Fibroblast of skin of right quadriceps (primary cell): ENCODE data around the gene PLD1.

Experiments used
- DNase-seq: peaks from one replicate; pipeline ENCODE4 v3.0.0-alpha.2; 2013

The PLD1 gene

DNA sequence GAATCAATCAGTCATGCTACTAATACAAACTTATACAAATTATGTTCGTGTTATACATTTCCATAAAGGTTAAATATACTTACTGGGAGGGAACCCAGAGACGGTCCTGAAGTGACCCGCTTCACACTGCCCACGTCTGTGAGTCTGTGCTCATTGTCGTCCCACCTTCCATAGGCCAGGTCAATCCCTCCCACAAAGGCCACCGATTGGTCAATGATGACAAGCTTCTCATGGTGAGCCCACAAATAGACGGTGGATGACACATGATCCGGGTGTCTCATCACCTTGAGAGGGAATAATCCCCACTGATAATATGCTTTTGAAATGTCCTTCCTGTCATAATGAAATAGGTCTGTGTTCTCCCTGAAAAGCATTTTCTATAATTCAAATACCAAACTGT is 121.7 kb downstream of the PLD1 start:
- no peak for DNase-seq

DNA sequence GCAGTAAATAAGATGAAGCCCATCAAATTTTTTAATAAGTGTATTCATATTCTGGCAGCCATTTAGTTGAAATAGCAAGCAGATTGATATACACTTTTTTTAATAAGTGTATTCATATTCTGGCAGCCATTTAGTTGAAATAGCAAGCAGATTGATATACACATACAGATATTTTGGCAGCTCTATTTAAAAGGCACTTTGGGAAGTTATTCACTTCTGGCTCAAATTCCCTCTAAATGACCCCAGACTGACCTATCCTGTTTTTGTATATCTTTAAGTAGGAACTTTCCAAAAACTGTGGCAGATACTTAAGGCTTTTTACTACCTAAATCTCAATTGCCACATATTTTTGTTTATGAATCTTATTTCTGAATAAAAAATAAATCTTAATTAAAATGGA is 122.3 kb downstream of the PLD1 start:
- no peak for DNase-seq

DNA sequence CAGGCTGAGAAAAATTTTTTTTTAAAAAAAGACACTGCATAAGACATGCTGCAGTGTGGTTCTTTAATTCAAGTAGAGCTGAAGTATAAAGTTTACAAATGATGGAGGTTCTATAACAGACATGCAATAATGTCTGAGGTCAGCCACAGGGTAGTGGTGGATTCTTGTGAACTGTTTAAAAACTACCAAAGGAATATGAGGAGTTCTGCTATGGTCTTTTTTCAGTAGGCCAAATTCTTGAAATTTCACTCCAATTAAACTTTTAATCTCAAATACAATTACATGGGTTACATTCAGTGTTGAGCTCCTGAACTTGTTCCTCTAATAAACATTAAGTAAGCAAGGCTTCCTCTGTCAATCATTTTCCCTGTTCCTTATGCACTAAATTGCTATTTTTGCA is 122.7 kb downstream of the PLD1 start:
- no peak for DNase-seq

DNA sequence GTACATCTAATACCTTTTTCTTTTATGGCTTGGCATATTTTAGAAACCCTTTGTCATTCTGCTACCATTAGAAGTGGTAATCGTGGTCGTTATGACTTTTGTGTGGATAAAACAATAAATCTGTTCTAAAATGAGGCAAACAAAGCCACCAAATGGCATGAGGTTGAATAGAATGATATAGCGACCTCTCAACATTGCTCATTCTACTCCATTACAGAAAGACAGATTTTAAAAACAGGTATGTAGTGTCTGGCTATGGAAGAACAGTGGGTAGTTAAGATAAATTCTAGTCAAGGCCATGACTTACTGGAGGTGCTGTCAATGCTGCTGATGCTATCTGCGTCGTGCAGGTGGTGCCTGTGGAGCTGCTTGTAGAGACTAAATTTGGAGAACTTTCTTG is 123.2 kb downstream of the PLD1 start:
- no peak for DNase-seq

DNA sequence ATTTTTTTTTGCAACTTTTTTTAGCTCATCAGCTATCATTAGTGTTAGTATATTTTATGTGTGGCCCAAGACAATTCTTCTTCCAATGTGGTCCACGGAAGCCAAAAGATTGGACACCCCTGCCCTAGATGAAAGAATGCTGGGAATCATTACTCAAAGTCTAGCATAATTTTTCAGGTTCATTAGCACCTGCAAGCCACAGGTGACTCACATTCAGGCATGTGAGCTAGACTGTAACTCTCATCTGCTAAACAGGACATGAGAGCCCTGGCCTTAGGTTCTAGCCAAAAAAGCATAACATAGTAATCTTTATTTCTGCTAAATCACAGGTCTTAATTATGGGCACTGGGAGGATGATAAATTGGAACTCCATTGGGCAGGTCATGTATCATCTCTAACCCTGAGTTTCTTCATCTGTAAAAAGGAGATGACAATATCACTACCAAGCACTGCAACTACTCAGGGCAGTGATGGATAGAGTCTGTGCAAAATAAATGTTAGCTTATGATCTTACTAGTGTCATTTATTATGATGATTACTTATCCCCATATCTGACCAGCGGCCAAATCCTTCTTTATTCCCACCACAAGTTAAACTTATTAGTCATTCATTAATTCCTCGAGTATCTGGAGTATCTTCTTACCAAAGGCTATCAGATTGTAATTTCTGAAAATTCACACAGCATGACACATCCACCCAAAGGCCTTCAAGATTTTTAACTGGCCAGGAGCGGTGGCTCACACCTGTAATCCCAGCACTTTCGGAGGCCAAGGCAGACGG is 125.0 kb downstream of the PLD1 start:
- DNase-seq: no peak

DNA sequence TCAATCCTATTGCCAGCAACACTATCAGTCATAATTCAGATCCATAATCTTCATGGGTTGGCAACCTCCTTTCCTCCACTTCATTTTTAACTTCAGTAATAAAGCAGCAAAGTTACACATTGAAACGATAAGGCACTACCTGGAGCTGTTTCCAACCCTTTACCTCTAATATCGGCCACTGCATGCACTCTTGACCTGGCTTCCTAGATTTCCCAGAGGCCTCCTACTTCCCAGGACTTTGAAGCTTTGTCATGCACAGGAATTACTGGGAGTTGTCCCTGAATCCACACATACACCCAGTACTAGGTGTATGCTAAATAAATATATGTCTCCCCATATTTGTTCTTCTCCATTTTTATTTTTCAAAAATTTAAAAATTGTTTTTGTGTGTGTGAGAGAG is 126.1 kb downstream of the PLD1 start:
- DNase-seq: no peak

DNA sequence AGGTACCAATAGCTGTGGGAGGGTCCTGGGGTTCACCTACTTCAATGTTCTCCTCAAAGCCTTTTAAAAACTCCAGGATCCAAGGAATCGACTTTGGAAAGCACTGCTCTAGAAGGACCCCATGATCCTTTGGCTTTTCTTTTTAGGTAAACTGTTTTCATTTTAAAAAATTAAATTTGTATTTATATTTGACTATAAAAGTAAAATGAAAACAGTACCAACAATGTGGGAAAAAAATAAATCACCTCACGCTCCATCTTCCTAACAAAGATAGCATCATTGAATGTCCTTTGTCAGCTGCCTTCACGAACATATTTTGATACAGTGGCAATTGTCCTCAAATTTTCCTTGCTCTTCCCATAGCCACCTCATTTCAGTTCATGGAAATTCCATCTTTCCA is 127.5 kb downstream of the PLD1 start:
- DNase-seq: no peak

DNA sequence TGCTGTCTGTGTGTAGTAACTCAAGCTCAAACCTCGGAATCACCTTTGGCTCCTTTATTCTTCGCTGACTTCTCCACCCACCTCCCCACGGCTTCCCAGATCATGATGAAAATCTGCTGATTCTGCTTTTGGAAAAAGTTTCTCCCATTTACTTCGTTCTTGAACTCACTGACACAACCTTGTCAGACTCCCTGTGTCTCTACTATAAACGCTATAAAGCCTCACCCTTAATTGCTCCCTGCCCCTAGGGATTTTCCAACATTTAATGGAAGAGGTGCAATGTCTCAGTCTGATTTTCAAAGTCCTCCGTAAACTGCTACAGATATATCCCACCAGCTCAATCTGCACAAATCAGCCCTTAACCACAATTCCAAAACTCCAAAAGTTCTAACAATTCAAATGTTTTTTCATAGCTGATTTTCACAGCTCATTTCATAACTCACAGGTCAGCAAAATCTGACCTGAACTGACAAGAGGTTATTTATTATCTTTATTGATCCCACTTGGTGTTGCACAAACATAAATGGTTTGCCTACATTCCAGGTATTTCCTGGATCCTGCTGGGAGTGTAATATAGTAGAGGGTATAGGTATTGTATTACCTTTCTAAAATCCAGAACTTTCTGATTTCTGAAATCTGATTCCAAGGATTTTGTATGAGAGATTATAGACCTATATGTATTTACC is 129.4 kb downstream of the PLD1 start:
- DNase-seq: no peak

DNA sequence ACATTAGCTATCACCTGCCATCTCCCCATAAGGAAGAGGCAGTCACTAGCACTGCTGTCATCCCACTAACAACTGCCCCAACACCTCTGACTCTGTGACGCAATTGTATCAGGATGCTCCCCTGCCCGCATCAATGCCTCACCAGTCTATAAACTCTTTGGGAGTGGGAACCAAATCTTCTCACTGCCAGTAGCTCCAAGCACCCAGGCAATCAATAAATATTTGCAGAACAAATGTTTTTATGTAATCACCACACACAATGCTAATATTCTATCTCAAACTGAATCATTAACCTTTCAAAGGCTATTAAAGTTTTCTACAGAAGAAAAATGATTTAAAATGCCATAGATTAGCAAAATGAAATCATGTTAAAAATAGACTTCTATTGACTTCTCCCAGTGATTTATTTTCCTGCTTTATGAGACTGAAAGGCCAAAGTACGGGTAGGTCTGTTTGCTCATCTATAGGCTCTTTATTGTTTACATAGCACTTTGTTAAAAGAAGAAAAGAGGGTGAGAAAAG is 131.3 kb downstream of the PLD1 start:
- DNase-seq: no peak

DNA sequence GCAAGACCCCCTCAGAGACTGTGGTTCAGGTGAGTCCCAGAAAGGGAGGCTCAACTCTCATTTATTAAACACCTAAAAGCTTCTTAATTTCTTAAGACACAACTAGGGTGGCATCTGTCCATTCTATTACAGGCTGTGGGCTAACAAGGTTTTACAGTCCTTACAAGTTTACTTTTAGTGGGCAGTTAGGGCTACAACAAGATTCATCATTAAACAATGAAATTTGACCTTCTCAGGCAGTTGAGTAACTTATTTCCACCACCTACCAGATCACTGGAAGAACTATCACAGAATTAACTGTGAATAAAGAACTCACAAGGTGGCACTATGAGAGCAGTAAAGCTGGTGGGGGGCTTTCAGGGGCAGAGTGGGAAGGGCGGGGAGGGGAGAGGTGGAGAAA is 132.6 kb downstream of the PLD1 start:
- DNase-seq: no peak

DNA sequence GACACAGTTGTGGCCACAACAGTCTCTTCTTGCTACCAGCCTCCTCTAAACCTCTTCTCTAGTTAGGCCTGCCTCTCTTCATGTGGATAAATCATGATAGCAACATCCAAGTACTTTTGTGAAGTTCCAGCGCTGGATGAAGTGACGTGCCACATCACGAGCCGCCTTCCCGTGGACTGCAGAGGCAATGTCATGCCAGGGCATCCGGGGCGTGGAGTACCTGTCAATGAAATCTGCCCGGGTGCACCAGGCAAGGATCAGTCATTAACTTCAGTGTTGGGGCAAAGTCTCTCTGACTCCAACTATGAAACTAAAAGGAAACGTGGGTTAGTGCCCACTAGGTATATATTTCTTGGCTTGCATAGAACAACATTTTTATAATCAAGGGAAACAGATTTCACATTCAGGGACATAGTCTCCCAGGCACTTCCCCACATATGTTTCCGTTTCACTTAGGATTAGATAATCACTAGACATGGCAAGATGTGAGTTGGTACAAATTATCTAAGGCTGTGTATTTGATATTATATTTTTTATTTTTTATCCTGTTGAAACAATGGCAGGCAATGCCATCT is 133.6 kb downstream of the PLD1 start:
- no peak for DNase-seq

DNA sequence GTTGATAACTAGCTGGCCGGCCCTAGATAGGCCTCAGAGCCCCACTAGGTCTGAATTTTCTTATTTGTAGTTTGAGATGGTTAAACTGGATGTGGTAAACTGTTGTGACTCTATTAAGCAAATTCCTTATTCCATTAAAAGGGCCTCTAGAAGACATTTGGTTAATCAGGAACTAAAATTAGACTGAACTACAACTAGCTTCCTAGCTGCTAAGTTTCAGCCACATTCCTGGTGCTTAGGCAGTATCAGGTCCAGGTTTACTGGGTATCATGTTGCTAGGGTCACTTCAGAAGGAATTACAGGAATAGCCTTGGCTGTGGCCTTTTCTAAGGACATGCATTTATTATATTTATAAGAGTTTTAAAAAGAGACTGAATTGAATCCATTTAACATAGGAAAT is 136.3 kb downstream of the PLD1 start:
- DNase-seq: no peak

DNA sequence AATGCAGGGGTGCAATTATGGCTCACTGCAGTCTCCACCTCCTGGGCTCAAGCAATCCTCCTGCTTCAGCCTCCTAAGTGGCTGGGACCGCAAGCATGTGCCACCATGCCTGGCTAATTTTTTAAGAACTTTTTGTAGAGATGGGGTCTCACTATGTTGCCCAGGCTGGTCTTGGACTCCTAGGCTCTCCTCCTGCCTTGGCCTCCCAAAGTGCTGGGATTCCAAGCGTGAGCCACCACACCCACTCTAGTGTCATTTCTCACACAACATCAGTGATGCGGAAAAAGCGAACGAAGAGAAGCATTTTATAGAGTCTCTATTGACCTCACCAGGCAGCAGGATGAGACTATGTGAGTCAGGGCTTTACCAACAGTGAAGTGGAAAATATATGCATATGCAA is 137.7 kb downstream of the PLD1 start:
- DNase-seq: no peak

DNA sequence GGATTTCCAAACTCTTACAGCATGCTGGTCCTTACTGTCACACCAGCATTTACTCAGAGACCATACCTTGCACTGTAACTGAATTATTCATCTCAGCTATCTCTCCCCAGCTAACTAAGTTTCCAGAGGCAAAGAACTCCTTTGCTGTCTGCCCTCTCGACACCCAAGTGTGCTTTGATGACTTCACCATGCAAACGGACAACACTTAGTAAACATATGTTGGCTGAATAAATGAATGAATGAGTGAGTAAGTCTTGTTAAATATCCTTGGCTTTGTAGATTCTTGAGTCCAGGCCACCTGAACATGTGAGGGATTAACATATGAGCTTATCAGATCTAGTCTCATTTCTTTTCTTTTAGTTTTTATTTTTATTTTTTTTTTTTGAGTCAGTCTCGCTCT is 138.2 kb downstream of the PLD1 start:
- DNase-seq: no peak

DNA sequence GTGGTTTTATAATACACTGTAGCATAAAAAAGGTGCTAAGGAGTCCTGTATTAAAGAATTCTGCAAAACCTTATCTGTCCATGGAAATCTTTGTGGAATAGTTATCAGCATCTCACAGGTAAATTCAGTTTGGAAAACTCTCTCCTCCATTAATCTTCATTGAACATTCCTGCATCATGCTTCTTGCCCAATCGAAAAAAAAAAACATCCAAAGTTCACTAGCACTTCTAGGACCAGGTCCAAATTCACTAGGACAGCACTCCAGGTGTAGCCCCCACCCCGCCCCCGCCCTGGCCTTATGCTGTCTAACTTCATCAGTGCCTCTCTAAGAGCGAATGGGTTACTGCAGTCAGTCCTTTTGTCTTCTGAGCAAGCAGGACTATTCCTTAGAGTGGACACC is 138.6 kb downstream of the PLD1 start:
- no peak for DNase-seq

DNA sequence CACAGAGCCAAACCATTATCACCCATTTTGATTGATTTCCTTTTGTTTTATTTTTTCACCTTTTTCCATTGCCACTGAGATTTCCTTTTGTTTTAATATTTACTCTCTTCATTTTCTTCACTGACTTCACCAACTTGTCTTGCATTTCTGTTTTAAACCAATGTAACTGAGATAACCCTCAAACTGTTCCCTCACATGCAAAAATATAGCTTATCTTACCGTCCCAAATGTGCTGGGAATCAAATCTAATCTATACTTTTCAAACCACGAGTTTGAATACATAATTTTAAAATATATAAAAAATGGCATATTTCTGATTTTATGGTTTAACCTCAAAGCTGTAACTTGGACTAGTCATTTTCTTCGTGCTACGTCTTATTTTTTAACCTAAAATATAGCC is 143.8 kb downstream of the PLD1 start:
- no peak for DNase-seq

DNA sequence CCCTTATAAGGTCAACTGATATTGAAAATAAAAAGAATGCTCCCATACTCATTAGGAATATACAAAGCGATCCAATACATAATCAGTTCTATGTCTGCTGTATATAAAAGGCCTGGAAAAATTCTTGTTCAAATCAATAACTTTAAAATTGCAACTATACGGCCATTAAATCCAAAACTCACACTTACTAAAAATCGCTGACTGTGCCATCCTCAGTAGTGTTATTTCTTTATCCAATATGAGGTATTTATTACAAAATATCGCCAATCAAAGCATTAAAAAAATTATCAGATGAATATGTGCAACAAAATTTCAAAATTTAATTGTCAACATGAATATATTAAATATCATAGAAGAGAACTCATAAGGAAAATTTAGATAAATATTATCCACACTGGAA is 146.5 kb downstream of the PLD1 start:
- no peak for DNase-seq

DNA sequence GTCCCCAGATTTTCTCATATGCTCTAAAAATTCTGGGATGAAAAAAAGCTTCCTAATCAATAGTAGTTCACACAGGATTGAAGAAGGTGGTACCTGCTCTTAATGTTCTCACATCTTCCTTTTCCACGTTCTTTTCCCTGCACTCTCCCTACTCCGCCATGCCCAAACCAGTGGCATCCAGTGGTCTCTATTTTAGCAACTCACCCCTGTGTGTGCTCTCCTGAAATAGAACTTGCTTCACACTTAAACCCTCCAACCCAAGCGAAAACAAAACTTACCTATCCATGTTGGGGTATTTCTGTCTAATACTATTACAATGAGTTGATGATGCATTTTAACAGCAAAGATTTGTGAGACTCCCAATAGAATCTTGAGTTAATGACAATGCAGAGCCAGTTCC is 148.8 kb downstream of the PLD1 start:
- no peak for DNase-seq

DNA sequence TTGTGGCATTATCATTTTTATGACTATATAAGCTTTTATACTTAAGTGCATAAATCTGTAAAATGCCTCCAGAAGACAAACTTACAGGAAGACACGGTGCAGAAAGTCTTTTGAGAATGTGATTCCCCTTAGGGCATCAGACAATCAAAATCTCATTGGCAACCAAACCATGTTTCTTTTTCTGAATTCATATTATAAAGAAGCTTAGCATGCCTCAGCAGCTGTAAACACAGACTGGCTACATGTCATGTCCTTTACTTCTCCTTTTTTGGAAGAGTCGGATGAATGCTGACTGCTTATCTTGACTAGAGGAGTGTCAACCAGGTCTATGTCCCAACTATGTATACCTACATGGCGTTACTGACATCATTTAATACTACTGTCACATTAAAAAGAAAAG is 150.1 kb downstream of the PLD1 start:
- DNase-seq: no peak

DNA sequence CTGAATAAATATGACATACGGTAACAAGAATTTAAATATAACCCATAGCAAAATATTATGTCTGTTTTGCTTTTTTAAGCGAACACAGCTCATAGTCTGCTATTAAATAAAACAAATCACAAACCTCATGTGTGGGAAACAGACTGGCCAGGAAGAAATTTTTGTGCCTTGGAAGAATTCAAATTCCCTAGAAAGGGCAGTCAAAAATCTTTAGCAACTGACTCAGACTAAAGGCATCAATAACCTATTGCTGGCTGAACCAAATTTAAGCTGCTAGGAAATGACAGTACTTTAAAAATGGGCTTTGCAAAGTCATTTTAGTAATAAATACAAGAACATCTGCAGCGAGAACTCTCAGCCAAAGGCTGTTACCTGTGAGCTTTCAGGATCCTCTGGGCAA is 151.4 kb downstream of the PLD1 start:
- DNase-seq: peak; percentile 35

DNA sequence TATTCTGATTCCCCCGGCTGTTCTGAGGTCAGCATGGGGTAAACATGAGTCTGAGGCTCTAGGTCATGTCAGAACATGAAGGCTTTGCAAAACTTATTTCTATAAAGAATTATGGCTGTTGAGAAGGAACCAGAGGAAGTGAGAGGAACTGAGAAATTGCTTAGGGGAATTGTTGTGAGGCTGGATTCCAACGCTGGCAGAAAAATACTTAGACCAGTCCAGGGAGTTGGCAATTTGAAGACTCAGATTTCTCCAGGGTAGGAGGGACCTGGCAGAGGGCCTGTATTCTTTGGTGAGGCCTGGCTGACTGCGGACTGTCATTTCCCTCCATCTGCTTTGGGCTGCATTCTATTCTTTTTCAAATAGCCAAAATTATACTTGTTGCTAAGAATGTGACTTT is 155.5 kb downstream of the PLD1 start:
- DNase-seq: peak; percentile 40

DNA sequence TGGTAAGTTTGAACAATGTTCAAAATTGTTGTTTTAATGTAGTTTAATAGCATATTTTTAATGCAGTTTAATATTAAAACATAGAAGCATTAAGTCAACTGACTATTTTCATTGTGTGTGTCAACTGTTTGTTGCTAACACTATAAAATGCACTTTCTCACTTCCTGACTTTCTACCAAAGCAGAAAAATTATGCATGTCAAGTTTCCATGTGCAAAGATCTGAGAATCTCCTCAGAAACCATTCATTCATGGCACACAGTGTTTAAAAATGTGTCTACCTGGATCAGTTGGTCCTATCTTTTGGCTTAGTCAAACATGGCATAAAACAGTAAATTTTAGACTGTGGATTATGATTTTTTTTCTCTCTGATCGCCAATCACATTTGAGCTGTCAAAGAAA is 156.0 kb downstream of the PLD1 start:
- DNase-seq: no peak

DNA sequence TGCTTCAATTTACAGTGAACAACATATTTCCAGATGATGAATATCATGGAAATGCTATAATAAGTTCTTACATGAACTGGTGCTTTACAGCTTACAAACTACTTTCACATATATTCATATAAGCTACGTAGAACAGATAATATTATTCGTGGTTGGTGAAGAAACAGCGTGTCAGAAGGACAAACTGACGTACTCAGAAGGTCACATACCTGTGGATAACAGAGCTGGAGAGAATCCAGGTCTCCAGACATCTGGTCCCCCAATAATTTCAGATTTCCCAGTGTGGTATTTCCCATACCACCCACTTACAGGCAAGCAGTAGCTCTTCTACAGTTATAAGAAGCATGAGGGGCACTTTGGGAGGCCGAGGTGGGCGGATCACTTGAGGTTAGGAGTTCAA is 156.6 kb downstream of the PLD1 start:
- DNase-seq: no peak

DNA sequence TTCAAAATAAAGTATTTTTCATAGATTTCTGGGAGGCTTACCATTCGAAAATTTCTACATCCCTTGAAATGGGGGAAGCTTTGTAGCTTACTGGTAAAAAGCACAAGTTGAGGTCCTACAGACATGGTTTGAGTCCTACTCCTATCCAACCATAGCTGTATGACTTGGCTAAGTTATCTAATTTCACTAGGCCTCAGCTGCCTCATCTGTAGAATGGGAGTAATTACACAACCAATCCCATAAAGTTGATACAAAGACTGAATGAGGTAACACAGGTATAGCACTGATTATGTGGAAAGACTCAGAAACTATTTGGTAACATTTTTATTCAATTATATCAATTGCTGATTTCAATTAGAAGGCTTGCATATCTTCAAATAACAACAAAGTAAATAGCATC is 157.4 kb downstream of the PLD1 start:
- no peak for DNase-seq
